GM21717 (cell line): Measurements from ENCODE around the gene JDP2.

Experiments
- ATAC-seq: cut with Tn5 transposase; IDR thresholded peaks from one replicate; pipeline ENCODE4 v1.9.1; 2021; ENCODE audit warnings: mild to moderate bottlenecking, moderate library complexity; ENCODE audit not compliant: unreplicated experiment

JDP2 gene

DNA sequence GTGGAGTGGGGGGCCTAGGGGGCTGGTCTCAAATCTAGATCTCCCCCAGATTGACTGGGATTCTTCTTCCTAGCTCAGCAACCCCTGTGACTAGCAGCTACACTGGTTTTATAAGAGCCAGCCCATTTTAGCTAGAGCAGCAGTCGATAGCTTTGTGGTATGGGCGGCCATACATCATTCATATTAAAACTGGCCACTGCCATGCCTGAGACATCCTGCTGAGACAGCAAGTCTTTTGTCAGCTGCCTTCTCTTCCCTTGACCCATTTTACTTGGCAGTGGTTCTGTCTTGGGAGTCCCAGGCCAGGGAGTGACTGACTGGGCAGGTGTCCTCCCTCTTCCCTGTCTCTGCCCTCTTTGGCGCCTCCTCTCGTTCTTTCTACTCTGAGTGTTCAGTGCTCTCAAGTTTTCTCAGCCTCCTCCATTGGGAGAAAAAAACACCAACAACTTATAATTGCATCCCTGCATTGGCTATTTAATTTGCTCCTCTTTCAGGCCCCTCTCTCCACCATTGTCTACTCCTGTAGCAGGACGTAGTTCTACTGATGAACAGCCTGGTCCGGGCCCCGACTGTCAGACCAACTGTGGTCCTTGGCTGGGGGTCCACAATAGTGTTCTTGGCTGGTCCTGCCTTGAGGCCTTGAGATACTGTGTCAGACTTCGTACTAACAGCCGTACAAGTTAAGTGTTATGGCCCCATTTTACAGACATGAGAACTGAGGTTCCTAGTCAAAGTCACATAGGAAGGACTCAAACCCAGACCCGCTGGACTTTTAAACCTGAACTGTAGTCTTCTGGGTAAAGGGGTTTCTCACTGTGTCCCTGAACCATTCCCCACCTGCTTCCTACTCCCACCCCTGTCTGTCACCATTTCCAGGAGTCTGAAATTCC, 18.3 kb upstream of the JDP2 start:
- no peak for ATAC-seq

DNA sequence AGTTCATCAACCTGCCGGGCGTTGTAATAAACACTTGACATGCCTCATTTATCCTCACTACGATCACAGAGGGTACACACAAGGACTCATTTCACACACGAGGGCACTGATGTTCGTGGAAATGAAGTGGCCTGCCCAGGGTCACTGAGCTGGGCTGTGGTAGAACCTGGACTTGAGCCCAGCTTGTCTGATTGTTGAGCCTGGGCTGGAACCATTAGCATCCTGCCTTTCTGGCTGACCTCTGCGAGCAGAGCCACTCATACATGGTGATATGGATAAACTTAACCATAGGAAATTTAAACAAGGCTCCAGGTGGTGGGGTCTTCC, 16.6 kb upstream of the JDP2 start:
- ATAC-seq = no peak

DNA sequence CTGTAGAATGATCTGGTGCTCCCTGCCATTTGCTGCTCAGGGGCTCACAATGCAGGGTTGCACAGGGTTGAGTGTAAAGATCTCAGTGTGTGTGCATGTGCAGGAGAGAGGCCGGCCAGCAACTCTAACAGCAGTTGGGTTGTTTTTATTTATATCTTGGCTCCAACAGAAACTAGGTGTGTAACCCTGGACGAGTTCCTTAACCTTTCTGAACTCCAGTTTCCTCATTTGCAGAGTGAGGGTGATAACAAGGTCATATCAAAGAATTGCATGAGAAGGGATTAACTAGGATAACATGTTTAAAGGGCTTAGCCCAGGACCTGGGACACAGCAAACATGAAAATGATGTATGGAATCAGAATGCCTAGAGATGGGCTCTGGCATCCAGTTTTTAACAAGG, 14.8 kb upstream of the JDP2 start:
- no peak for ATAC-seq

DNA sequence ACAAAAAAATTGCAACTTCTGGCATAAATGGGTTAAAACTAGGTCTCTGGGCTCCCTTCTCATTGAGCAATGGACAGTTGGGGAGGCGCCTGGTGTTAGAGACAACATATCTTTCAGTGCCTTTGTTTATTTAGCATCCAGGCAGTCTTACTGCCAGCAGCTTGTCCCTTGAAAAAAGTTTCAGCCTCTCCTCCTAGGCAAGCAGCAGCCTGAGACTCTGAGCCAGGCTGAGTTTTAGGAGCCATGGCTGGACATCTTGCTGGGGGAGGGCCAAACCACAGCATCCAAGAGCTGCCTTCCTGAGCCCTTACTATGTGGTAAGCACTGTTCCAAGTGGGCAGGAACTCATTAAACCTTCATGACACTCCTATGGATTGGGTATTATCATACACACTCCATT, 10.1 kb upstream of the JDP2 start:
- ATAC-seq = no peak

DNA sequence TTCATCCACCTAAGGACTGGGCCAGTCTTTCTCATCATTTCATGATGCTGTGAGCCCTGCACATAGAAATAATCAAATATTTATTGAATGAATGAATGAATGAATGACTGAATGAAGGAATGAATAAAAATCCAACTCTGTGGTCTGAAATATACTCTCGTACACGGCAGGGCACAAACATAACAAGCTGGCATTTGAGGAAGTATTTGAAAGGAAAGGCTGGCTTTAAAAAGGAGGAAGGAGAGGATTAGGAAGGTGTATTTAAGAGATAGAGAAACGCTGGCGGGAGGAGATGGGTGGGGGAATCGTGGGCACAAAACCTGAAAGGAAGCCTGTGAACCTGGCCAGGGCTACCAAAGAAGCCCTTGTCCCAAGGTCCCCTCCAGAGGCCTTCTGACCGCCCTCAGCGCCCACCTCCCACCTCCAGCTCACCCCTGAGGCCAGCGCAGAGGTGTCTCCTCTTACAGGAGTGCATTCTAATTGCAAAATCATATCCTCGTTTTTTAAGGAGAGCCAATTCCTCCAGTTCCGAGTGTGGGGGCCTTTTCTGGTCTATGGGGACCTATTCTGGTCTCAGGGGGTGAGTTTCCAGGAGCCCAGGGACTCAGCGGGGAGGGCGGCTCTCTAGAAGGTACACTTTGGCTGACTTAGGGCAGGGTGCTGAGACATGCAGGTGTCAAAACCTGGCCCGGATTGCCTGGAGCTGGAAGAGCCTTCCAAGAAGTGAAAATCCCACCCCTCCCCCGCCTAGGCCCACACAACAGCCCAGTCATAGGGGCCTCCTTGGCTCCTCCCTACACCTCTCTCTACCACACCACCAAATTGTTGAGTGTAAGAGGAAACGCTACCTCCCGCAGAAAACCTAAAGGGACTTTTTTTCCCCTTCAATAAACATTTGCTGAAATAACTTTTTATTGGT, 8.7 kb upstream of the JDP2 start:
- peak; percentile 76 for ATAC-seq

DNA sequence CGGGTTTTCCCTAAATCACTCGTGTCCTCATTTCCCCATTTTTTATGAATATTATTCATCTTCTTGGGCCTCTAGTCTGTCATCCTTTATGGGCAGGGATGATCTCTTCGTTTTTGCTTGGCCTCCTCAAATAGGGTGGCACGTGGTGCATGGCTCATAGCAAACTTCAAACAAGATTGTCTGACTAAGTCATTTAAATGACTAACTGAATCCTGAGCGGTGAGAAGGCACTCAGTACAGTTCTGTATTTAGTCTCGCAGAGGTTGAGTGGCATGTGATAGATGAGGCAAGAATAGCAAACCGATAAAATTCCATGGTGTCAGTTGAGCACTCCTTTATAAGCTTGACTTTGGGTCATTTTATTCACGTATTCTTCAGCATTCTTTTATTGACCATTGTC, 5.7 kb upstream of the JDP2 start:
- ATAC-seq = no peak

DNA sequence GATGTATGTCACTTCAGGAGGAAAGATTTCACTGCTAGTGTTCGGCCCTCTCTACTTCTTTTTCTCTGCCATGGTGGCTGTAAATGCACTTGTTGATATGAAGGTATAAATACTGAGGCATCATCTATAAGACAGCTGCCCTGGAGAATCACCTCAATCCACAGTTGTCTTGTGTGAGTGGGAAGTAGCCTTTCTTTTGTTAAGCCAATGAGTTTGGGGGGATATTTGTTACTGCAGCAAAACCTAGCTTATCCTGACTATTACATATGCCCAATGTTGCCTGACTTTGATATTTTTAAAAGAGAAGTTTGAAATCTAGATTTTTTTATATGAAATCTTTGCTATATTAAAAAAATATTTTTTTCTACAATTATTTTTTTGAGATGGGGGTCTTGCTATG, 3.3 kb upstream of the JDP2 start:
- ATAC-seq = no peak

DNA sequence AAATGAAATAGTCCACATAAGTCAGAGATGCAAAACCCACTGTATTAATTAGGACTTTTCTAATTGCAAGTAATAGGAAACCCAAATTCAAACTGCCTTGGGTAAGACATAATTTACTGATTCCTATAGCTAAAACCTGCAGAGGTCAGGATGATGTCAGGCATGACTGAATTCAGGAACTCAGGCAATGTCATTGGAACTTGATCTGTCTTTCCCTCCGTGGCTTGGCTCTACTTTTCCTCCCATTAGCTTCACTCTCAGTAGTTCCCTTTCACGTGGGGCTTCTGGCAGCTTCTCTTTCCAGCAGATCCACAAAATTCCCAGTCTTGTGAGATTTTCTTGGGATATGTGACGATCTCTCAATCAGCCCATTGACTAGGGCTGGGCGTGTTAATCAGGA, 2.4 kb upstream of the JDP2 start:
- ATAC-seq = no peak

DNA sequence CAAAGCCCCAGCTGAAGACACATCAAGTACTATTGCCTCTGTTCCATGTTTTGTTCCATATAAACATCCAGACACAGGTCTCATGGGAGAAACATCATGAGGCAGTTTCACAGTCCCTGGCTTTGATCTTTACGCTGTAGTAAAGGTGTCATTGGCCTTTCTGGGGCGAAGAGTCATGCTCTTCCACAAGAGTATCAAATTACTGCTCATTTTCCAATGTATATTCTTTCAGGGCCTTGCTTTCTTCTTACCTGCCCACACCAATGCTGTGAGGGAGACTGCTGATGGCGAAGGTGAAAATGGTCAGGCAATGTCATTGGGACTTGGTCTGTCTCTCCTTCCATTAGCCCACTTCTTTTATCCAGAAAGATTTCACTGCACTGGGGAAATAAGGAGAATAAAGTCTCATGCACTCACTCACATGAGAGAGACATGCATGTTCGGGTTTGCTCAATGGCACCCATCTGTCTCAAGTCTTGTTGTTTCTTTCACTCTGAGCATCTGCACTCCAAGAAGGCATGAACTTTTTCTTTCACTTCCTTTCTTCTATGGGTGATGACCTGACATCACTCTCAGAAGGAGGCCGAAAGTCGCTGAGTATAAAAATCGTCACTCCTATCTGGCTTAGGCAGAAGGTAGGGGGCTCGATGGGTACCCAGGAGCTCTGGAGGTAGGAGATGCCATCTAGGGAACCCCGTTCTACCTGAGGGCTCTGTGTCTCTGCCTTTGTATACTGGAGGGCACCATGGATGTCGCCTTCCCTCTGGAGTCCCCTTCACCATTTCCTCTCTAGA, 1.3 kb upstream of the JDP2 start:
- ATAC-seq = peak; percentile 57

DNA sequence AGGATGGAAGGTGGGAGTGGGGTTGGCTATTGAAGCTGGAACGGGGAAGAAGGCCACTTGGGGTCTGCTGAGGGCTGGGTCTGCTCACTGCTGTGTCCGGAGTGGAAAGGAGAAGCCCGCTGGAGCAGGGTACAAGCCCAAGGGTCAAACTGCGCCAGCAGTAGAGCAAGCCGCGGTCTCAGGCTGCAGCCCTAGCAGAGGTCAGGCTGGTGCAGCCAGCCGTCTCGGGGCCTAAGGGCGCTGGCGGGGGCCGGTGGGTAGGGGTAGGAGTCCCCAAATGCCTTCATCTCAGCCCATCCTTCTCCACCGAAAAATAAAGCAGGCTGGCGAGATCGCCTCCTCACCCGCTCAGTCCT, 718 bp upstream of the JDP2 start:
- ATAC-seq = peak; percentile 27

DNA sequence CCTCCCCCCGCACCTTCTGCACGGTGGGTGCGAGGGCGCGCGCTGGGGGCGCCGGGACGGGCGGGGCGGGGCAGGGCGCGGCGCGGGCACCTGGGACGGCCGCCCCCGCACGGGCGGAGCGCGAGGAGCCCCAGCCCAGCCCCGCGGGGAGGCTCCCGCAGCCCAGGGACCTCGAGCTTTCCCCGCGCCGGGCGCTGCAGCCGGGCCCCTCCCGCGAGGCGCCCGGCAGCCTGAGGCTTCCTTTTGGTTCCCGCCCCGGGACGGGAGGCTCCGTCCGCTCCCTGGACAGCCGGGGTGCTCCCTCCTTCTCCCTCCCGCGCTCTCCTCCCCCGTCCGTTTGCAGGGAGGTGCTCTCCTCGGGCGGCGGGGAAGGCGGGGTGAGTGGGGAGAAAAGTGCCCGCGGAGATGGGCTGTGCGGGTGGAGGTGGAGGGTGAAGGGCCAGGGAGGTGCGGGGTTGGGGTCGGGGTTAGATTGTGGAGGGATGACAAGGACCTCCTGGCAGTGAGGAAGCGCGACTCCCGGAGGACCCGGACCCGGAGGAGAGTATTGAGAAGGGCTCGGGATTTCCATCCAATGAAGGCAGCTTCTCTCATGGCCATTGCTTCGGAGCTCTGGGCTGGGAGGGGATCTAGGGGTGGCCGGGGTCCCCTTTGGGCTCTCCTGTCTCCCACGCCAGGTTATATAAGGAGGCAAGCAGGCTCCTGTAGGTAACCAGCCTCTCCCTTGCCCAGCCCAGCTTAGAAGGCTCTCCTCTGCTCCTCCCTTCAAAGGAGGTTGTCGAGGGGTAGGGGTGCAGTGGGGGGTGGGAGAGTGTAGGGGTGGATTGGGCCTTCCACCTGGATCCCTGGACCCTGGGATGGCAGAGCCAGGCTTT, 645 bp downstream of the JDP2 start:
- no peak for ATAC-seq

DNA sequence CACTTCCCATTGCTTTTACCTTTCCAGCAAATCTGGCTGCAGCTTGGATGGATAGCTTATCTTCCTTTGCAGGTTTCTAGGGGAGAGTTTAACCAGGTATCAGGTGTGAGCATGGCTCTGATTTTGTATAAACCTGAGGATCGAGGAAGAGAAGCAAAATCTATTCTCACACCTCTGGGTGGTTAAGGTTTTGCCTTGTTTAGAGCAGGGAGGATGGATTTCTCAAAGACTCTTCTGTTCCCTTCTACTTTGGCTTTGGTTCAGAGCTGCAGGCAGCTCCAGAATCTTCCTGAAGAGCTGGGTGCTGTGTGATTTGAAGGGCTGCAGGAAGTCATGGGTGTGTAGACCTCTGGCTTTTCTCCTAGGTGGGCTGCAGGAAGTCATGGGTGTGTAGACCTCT, 1.7 kb downstream of the JDP2 start:
- ATAC-seq = no peak

DNA sequence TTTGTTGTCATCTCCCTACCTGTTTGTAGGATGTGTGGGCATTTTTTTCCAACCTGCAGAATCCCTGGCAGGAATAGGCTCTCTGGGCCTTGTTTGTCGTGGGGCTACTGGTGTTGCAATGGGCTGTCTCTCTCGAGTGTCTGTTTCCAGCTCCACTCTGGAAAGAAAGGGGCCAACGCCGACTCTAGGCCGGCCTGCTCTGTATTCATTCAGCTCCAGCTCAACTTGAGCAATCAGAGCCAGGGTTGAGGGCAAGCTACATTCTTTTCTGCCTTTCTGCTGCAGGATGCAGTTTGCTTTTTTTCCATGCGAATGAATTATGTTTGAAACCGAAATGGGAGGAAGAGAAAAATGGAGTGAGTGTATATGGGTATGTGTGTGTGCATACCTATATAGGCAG, 2.3 kb downstream of the JDP2 start:
- ATAC-seq = no peak

DNA sequence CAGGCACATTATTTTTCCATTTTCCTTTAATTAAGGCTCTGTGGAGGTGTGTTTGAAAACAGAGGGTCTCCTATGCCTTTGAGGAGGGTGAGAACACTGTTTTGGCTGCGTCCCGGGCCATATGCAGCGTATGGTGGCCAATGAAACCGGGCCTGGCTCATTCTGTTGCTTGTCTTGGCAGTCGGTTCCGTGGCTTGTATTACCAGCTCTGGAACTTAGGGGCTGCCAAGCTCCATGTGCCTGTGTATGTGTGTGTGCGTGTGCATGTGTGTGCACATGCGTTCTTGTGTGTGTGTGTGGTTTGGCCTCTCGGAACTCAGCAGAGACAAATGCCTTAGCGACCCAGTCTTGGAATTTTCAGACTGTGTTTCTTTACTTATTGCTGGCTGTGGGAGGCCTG, 2.7 kb downstream of the JDP2 start:
- no peak for ATAC-seq

DNA sequence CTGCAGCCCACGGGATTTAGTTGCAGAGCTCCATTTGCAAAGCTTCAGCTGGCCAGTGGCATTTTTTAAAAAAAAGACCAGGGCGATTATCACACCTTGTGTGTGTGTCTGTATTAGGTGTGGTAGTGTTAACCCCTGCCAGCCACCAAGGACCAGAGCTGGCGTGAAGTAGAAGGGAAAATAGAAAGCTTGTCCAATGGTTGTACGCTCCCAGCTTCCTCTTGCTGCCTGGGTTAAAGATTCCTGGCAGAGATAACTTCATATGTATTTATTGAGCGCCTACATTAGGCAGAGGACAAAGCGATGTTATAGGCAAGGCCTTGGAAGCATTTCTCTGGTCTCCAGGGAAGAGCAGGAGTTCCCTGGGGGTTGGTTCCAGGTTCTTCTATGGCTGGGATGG, 3.2 kb downstream of the JDP2 start:
- ATAC-seq = no peak

DNA sequence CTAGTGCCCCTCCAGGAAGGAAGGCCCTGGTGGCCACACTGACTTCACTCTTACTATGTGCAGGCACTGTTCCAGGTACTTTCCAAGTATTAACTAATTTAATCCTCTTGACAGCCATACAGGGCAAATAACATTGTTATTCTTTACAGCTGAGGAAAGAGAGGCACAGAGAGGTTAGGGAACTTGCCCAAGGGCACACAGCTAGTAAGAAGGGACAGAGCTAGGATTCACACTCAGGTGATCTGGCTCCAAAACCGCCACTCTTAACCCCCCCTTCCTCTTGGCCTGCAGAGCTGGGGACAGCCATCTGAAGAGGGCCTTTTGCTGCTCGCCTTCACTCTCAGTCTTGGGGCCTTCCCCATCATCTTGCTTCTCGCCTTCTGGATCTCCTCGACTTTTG, 4.0 kb downstream of the JDP2 start:
- ATAC-seq = no peak

DNA sequence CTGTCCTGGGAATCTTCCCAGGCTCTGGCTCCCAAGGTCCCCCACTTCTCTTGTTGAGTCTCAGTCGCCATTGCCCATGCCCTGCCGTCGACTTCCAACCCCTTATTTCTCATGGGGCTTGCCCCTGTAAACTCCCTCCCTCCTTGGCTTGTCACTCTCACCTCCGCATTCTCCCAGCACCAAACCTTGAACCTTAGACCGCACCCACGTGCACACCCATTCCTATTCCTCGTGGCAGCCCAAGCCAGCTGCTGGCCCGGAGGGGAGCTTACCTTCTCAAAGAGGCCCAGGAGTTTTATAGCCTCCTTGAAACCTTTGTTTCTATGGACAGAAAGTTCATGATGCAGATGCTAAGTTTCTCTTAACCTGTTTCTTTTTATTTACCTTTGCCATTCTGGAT, 4.6 kb downstream of the JDP2 start:
- ATAC-seq = no peak

DNA sequence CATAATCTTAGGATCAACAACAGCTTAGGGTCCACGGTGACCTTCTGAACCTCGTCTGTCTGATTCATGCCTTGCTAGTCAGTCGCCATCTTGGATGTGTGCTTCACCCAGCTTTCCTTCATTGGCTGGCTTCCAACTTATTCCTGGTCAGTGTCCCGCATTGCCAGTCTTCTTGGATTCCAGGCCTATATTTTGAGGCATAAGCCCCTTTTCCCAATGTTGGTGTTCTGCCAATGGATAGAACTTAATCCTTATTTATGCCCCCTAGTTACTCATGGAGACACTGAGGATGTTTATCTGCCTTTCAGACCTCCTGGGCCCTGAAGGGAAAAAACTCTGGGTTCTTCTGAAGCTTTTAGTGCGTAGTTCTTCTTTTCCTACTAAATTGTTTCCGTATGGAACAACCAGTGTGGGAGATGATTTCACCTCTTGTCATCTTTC, 5.8 kb downstream of the JDP2 start:
- no peak for ATAC-seq

DNA sequence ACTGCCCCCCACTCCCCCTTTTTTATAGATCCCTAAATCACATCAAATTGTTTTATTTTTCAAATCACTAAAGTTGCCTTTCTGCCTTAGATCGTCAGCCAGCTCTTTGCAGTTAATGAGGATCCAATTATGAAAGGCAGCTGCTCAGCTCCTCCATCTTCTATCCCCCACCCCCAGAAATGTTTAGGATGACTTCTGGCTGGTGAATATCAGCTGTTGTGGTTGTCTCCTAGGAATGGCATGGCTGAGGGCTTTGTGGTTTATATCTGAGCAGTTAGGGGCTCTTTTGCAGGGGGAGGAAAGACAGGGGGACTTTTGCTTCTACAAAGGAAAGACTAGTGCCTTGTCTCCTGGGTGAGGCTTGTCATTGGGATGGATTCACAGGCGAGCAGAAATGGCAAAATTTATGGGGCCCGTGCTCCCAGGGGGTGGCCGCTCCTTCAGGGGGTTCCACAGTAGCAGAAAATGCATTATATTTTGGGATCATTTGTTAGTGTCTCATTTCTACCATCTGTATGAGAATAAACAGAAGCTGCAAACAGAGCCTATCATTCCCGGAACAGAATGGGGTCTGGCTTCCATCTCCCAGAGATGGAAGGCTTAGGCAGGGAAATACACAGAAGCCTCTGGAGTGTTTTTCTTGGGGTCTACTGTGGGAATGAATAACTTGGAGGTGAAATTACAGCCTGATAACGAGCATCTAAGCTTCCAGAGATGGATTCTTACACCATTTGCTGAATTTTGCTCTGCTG, 6.5 kb downstream of the JDP2 start:
- ATAC-seq = no peak

DNA sequence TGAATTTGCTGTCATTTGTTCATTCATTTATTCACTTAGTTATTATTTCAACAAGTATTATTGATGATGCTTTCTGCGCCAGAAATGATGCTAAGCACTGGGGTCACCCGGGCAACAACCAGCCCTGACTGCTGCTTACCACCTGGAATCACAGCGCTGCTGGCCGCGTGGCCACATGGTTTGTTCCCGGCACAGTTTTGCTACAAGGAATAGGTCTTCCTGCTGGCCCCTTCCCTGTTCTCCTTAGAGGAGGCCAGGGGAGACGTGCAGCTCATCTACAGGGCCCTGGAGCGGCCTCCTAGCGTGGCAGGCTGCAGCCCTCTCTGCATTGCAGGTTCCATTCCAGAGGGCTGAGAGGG, 7.0 kb downstream of the JDP2 start:
- ATAC-seq = no peak
